ENCODE measurements around the gene NCSTN.

GRCh38 chr1:160354388-160354985 is 11.3 kb downstream of the NCSTN start:
- peak; percentile 42 for TF ChIP-seq CTCF (IDR thresholded peaks at IDR 0.05; ENCODE audit: poor library complexity)
- no peak for TF ChIP-seq EZH2 (IDR thresholded peaks at IDR 0.05; ENCODE audit: borderline replicate concordance)
- no peak for TF ChIP-seq EZH2phosphoT487 (IDR thresholded peaks at IDR 0.05; ENCODE audit: low read depth, severe bottlenecking, unreplicated experiment)

Measured in hepatocyte (in vitro differentiated cells).